ENCODE measurements around the gene CXCL5.

GRCh38 chr4:74038425-74039314, 40.2 kb upstream of the CXCL5 start, which contains the start of gene CXCL3:
- TF ChIP-seq, protein P1, sequence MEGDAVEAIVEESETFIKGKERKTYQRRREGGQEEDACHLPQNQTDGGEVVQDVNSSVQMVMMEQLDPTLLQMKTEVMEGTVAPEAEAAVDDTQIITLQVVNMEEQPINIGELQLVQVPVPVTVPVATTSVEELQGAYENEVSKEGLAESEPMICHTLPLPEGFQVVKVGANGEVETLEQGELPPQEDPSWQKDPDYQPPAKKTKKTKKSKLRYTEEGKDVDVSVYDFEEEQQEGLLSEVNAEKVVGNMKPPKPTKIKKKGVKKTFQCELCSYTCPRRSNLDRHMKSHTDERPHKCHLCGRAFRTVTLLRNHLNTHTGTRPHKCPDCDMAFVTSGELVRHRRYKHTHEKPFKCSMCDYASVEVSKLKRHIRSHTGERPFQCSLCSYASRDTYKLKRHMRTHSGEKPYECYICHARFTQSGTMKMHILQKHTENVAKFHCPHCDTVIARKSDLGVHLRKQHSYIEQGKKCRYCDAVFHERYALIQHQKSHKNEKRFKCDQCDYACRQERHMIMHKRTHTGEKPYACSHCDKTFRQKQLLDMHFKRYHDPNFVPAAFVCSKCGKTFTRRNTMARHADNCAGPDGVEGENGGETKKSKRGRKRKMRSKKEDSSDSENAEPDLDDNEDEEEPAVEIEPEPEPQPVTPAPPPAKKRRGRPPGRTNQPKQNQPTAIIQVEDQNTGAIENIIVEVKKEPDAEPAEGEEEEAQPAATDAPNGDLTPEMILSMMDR (IDR thresholded peaks at IDR 0.05; ENCODE audit: extremely low read depth in 1 of 2, insufficient read depth in 1 of 2, low read depth in 1 of 2, low read length in 2 of 2): peak; percentile 23 to 44
- TF ChIP-seq, protein P2, sequence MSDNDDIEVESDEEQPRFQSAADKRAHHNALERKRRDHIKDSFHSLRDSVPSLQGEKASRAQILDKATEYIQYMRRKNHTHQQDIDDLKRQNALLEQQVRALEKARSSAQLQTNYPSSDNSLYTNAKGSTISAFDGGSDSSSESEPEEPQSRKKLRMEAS (IDR thresholded peaks at IDR 0.05; ENCODE audit: insufficient read depth, insufficient read length): no peak
